WERI-Rb-1 (cell line): ENCODE results near the gene DMTF1.
"Not testable (repeated sequence)": the region's sequence is repeated elsewhere in the genome, so short reads cannot be mapped to it uniquely, and the experiment has no call there.

ENCODE experiments used
- DNase-seq: peaks from one replicate; pipeline ENCODE4 v3.0.0-alpha.2; 2020
- H3K27ac ChIP-seq: fragments of 250-450 bp; sonication (Bioruptor Pico); 2 replicates; pipeline ENCODE4 v1.5.1; 2020; ENCODE audit warnings: mild to moderate bottlenecking, moderate library complexity
- H3K27me3 ChIP-seq: fragments of 250-450 bp; sonication (Bioruptor Pico); 2 replicates; pipeline ENCODE4 v1.5.1; 2021; ENCODE audit warnings: mild to moderate bottlenecking, low read depth, moderate library complexity; ENCODE audit not compliant: insufficient read depth, severe bottlenecking
- H3K36me3 ChIP-seq: fragments of 250-450 bp; sonication (Bioruptor Pico); 2 replicates; pipeline ENCODE4 v1.5.1; 2020; ENCODE audit warnings: mild to moderate bottlenecking, moderate library complexity
- H3K4me3 ChIP-seq: 2 replicates; pipeline ENCODE4 v1.5.1; 2011; ENCODE audit warnings: low read depth, mild to moderate bottlenecking, control low read depth, low read length
- H3K9me3 ChIP-seq: fragments of 250-450 bp; sonication (Bioruptor Pico); 2 replicates; pipeline ENCODE4 v1.5.1; 2021; ENCODE audit warnings: mild to moderate bottlenecking, moderate library complexity; ENCODE audit not compliant: severe bottlenecking
- TF ChIP-seq, protein P1 (sequence below): IDR thresholded peaks from 2 replicates; pipeline ENCODE4 v1.5.1; 2011; ENCODE audit warnings: low read depth, mild to moderate bottlenecking, control low read depth, inconsistent platforms, low read length

Gene DMTF1

DNA sequence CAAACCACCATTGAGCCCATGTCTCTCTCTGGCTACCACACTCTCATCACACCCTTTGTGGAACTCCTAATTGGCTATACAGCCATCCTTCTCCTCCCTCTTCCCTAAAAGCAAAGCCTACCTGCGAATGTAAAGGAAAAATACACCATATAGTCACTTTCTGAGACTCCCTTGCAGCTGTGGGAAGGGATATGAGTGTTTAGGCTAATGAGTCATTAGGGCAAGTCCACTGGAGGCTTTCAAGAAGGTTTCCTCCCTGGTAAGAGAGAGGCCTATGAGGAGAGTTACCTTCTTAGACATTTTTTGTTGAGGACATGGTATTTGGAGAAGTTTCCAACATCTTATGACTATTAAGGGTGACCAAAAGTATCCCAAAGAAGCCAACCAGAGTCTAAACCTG is 71.4 kb downstream of the DMTF1 start:
- Histone ChIP-seq H3K4me3 (no peak overlapping the region), H3K36me3 (peaks cover 4% of the 10 kb centered on the region; the same call in 1 of the 2 replicates), H3K9me3 (no peaks in the 10 kb centered on the region), H3K27me3 (no peaks in the 10 kb centered on the region), H3K27ac (no peak overlapping the region)
- DNase-seq = no peak
- TF ChIP-seq, protein P1, sequence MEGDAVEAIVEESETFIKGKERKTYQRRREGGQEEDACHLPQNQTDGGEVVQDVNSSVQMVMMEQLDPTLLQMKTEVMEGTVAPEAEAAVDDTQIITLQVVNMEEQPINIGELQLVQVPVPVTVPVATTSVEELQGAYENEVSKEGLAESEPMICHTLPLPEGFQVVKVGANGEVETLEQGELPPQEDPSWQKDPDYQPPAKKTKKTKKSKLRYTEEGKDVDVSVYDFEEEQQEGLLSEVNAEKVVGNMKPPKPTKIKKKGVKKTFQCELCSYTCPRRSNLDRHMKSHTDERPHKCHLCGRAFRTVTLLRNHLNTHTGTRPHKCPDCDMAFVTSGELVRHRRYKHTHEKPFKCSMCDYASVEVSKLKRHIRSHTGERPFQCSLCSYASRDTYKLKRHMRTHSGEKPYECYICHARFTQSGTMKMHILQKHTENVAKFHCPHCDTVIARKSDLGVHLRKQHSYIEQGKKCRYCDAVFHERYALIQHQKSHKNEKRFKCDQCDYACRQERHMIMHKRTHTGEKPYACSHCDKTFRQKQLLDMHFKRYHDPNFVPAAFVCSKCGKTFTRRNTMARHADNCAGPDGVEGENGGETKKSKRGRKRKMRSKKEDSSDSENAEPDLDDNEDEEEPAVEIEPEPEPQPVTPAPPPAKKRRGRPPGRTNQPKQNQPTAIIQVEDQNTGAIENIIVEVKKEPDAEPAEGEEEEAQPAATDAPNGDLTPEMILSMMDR = no peak

DNA sequence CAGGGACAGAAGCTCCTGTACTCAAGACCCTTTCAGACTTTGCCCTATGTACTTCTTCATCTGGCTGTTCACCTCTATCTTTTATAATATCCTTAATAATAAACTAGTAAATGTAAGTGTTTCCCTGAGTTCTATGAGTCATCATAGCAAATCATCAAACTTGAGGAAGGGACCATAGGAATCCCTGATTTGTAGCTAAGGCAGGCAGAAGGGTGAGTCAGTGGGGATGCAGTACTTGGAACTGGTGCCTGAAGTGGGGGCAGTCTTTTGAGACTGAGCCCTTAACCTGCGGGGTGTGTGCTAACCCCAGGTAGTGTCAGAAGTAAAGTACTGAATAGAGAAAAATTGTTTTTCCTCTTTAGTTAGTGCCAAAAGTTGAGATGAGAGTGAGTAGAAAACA is 73.4 kb downstream of the DMTF1 start:
- TF ChIP-seq, protein P1 = no peak
- no peaks in the 10 kb centered on the region for H3K27me3 ChIP-seq
- H3K36me3 ChIP-seq = no peaks in the 10 kb centered on the region
- no peak overlapping the region for H3K27ac ChIP-seq
- DNase-seq = no peak
- no peak overlapping the region for H3K4me3 ChIP-seq
- H3K9me3 ChIP-seq = no peaks in the 10 kb centered on the region

GRCh38 chr7:87226495-87226894 is 74.2 kb downstream of the DMTF1 start:
- TF ChIP-seq, protein P1 = no peak
- no peak for DNase-seq
- H3K27ac ChIP-seq = peak overlapping the region; percentile 28; the same call in 1 of the 2 replicates
- H3K27me3 ChIP-seq = no peaks in the 10 kb centered on the region
- no peaks in the 10 kb centered on the region for H3K36me3 ChIP-seq
- H3K9me3 ChIP-seq = no peaks in the 10 kb centered on the region
- H3K4me3 ChIP-seq = no peak overlapping the region

DNA sequence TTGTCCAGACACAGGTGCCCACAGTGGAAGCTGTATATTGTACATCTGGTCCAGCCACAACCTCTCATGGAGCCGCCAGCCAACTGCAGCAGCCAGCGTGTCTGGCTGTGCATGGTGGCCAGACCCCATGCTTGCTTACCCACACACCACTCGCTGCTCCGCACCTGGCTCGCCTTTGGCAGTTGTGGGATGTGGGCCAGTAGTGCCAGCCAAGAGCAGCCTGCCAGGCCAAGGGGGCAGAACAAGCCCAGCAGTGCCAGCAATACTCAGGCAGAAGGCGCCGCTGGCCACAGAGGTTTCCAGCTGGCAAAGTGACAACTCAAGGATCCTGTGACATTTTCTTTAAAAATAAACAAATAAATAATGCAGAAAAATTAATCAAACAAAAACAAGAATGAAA is 79.0 kb downstream of the DMTF1 start:
- TF ChIP-seq, protein P1 = no peak
- Histone ChIP-seq H3K27ac (no peak overlapping the region), H3K27me3 (no peaks in the 10 kb centered on the region)

GRCh38 chr7:87231711-87232110 is 79.5 kb downstream of the DMTF1 start:
- no peaks in the 10 kb centered on the region for H3K36me3 ChIP-seq
- DNase-seq = no peak
- H3K4me3 ChIP-seq = no peak overlapping the region
- no peaks in the 10 kb centered on the region for H3K27me3 ChIP-seq
- no peaks in the 10 kb centered on the region for H3K9me3 ChIP-seq
- H3K27ac ChIP-seq = no peak overlapping the region
- TF ChIP-seq, protein P1 = no peak

More for the DNA sequence above, 79.0 kb downstream of the DMTF1 start:
- no peak for DNase-seq
- H3K9me3 ChIP-seq = no peaks in the 10 kb centered on the region
- H3K36me3 ChIP-seq = no peaks in the 10 kb centered on the region
- no peak overlapping the region for H3K4me3 ChIP-seq

GRCh38 chr7:87234949-87235348 is 82.7 kb downstream of the DMTF1 start:
- TF ChIP-seq, protein P1 = no peak
- H3K9me3 ChIP-seq = no peaks in the 10 kb centered on the region
- no peaks in the 10 kb centered on the region for H3K27me3 ChIP-seq
- no peak overlapping the region for H3K4me3 ChIP-seq
- H3K27ac ChIP-seq = no peak overlapping the region
- H3K36me3 ChIP-seq = no peaks in the 10 kb centered on the region
- no peak for DNase-seq

DNA sequence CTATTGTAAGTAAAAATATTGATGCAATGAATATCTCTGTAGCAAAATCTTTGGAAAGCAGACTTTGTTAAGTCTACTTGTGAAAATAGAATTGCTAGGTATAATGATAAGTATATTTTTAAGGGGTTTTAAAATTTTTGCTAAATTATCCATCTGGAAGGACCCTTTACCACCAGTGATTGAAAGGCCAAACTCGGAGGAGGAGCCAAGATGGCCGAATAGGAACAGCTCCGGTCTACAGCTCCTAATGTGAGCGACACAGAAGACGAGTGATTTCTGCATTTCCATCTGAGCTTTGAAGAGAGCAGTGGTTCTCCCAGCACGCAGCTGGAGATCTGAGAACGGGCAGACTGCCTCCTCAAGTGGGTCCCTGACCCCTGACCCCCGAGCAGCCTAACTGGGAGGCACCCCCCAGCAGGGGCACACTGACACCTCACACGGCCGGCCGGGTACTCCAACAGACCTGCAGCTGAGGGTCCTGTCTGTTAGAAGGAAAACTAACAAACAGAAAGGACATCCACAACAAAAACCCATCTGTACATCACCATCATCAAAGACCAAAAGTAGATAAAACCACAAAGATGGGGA is 86.3 kb downstream of the DMTF1 start:
- not testable (repeated sequence) for H3K27me3 ChIP-seq, H3K4me3 ChIP-seq, H3K36me3 ChIP-seq, DNase-seq, H3K9me3 ChIP-seq, H3K27ac ChIP-seq

- not testable (repeated sequence) for H3K4me3 ChIP-seq, DNase-seq, H3K9me3 ChIP-seq, H3K36me3 ChIP-seq, H3K27me3 ChIP-seq, H3K27ac ChIP-seq
These were observed 93.4 kb downstream of the DMTF1 start for GRCh38 chr7:87245671-87246070.
